Heart left ventricle (tissue), 13 donors: Measurements from ENCODE around the gene LAD1.

ENCODE experiments used
- POLR2A ChIP-seq, 2 donors: fragments of 450-650 bp; IDR thresholded peaks; one replicate each; pipeline ENCODE4 v1.6.1; 2017; ENCODE audit warnings: antibody characterized with exemption in 2 of 2, mild to moderate bottlenecking in 2 of 2, moderate library complexity in 2 of 2
- TF ChIP-seq, protein P1 (sequence below), 12 donors: fragments of 200-600 bp; sonication (generic) in 4 of 12; IDR thresholded peaks; one replicate each; pipeline versions ENCODE4 v1.5.0 to v1.8.0; 2018 to 2022; ENCODE audit warnings: antibody characterized with exemption in 12 of 12, mild to moderate bottlenecking in 5 of 12
- donor health status: ischemic (EF 13 %, LVEDD 7.1; RV severe dilation, severe dysfunction).
- donor health status: DM: no; HTN: yes; CAD: no.
- donor health status: DM: no; HTN: no; CAD: no.
- donor health status: ischemic (EF 25% LVEDD 6.9; RV normal size, moderate dysfunction).
- donor health status: ischemic (EF 25% LVEDD 5.7; RV mildly dilated, moderate dysfunction).
- donor health status: ischemic (EF 35%, LVEDD 5.7; RV mildly dilated, moderate dysfunction).
- donor health status: nonischemic (EF 11% LVEDD 7.7; RV severe dilation, severe dysfunction).
- donor health status: DM: yes; HTN: yes; CAD: no.
- donor health status: PGD.
- donor health status: ischemic (EF 29% LVEDD 5.4; RV normal size, mild dysfunction).
- donor health status: nonischemic (EF 23%, LVEDD 6.1; RV moderate dilation, normal function).

DNA sequence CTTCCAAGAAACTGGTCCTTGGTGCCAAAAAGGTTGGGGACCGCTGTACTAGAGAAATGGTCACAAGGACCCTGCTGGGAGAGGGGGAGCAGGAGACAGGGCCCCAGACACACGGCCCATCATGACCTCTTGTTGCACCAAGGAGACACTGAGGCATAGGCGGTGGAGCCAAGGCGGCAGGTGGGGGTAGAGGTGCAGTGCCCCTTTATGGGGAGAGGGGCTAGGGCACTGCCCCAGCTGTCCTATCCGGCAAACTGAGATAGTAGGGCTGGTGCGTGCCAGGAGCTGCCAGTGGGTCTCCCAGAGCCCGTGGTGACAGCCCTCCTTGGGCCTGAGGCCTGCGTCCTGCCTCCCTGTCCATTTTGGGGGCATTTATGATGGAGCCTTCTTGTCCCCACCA is 41.9 kb downstream of the LAD1 start:
- peak in 1 of 2 donors; percentile 55 for TF ChIP-seq POLR2A (IDR thresholded peaks at IDR 0.05)
- TF ChIP-seq, protein P1, sequence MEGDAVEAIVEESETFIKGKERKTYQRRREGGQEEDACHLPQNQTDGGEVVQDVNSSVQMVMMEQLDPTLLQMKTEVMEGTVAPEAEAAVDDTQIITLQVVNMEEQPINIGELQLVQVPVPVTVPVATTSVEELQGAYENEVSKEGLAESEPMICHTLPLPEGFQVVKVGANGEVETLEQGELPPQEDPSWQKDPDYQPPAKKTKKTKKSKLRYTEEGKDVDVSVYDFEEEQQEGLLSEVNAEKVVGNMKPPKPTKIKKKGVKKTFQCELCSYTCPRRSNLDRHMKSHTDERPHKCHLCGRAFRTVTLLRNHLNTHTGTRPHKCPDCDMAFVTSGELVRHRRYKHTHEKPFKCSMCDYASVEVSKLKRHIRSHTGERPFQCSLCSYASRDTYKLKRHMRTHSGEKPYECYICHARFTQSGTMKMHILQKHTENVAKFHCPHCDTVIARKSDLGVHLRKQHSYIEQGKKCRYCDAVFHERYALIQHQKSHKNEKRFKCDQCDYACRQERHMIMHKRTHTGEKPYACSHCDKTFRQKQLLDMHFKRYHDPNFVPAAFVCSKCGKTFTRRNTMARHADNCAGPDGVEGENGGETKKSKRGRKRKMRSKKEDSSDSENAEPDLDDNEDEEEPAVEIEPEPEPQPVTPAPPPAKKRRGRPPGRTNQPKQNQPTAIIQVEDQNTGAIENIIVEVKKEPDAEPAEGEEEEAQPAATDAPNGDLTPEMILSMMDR (IDR thresholded peaks at IDR 0.05) = no peak
